GM19468 (cell line): Measurements from ENCODE around the gene LAMC3.

Experiments used
- ATAC-seq: cut with Tn5 transposase; IDR thresholded peaks from one replicate; pipeline ENCODE4 v1.9.1; 2021; ENCODE audit warnings: mild to moderate bottlenecking, moderate library complexity, moderate number of reproducible peaks; ENCODE audit not compliant: unreplicated experiment; ENCODE audit errors: extremely low read depth

Gene LAMC3

GRCh38 chr9:131008909-131009618 is at the start of gene LAMC3:
TSS of gene LAMC3 (plus strand) at chr9:131009174. CDS start at chr9:131009215, 41 bp downstream.
- ATAC-seq: no peak

- ATAC-seq: no peak
These were observed 49.1 kb upstream of the LAMC3 start for GRCh38 chr9:130959809-130960334.

GRCh38 chr9:130960522-130961378 is 48.2 kb upstream of the LAMC3 start:
- no peak for ATAC-seq

- no peak for ATAC-seq
These were observed 47.3 kb upstream of the LAMC3 start for GRCh38 chr9:130961511-130962300.

- ATAC-seq: no peak
These were observed 46.3 kb upstream of the LAMC3 start for GRCh38 chr9:130962418-130963316.

- ATAC-seq: no peak
These were observed 45.6 kb upstream of the LAMC3 start for GRCh38 chr9:130963337-130963908.

GRCh38 chr9:130963916-130964315 is 45.1 kb upstream of the LAMC3 start:
- ATAC-seq: no peak

- ATAC-seq: no peak
These were observed 43.3 kb upstream of the LAMC3 start for GRCh38 chr9:130965680-130966079.

GRCh38 chr9:130970052-130970451 is 38.9 kb upstream of the LAMC3 start:
- ATAC-seq: no peak

- ATAC-seq: no peak
These were observed 38.1 kb upstream of the LAMC3 start for GRCh38 chr9:130970855-130971254.

GRCh38 chr9:130971294-130971849 is 37.6 kb upstream of the LAMC3 start:
- no peak for ATAC-seq

GRCh38 chr9:130972277-130972956 is 36.6 kb upstream of the LAMC3 start:
- ATAC-seq: no peak

- no peak for ATAC-seq
These were observed 35.9 kb upstream of the LAMC3 start for GRCh38 chr9:130972957-130973685.

GRCh38 chr9:130973686-130974281 is 35.2 kb upstream of the LAMC3 start:
- no peak for ATAC-seq

- no peak for ATAC-seq
These were observed 34.3 kb upstream of the LAMC3 start for GRCh38 chr9:130974697-130975096.

- ATAC-seq: no peak
These were observed 33.8 kb upstream of the LAMC3 start for GRCh38 chr9:130975156-130975555.
